Fibroblast of pulmonary artery (primary cell): ENCODE measurements around the gene FCAMR.

Experiments
- DNase-seq: peaks from one replicate; pipeline ENCODE4 v3.0.0-alpha.2; 2010; ENCODE audit warnings: low read depth
- H3K4me3 ChIP-seq: replicated peaks from 2 replicates; pipeline ENCODE4 v1.5.1; 2011; ENCODE audit warnings: low read depth, mild to moderate bottlenecking, control low read depth, low read length, moderate library complexity
- CTCF ChIP-seq: IDR thresholded peaks from 2 replicates; pipeline ENCODE4 v1.5.1; 2011; ENCODE audit warnings: mild to moderate bottlenecking, control low read depth, low read length, inconsistent platforms; ENCODE audit errors: missing control alignments

FCAMR gene

GRCh38 chr1:206982216-206982615, 12.0 kb upstream of the FCAMR start:
- peak; percentile 78 for TF ChIP-seq CTCF
- peak; percentile 59 for DNase-seq
- no peak overlapping the region for H3K4me3 ChIP-seq

GRCh38 chr1:206979379-206980043, 9.3 kb upstream of the FCAMR start:
- H3K4me3 ChIP-seq: no peak overlapping the region
- DNase-seq: peak; percentile 59
- peak; percentile 80 for TF ChIP-seq CTCF

- DNase-seq: no peak
- H3K4me3 ChIP-seq: no peak overlapping the region
- TF ChIP-seq CTCF: no peak
Observed at GRCh38 chr1:206978259-206978658, 8.0 kb upstream of the FCAMR start.

DNA sequence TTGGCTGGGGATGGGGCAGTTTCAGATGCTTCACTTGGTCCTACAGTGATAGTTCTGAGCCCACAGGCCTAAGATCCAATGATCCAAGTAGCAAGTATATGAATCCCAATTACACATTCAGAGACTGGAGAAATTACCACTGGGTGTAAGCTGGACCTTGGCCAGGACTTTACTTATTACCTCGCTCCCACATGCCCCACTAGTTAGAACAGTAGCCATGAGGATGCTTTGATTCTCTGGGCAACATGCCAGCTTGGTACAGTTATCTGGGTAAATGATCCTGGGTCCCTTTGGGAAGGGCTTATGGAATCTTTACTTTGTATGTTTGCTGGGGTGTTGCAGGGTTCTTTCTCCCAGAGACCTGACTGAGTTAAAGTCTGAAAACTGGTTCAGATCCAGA, 5.0 kb upstream of the FCAMR start:
- H3K4me3 ChIP-seq: no peak overlapping the region
- TF ChIP-seq CTCF: no peak
- no peak for DNase-seq

- no peak overlapping the region for H3K4me3 ChIP-seq
- TF ChIP-seq CTCF: no peak
- DNase-seq: no peak
Observed at GRCh38 chr1:206974140-206974539, 3.9 kb upstream of the FCAMR start.

DNA sequence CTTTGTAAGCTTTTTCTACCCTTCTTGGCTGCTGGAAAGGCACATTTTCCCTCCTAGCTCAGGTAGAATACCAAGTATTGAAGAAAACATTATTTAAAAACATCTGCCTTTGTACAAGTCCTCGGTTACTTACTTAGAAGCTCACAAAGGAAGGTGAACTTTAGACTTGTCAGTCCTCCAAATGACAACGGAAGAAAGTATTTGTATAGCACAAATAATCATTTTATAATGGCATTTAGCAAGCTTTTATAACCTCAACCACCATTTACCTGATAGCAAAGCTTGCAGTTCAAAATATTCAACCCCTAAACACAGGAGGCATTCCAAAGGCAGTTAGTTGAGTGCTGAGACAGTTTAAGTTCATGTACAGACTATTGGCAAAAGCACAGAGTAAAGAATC, 2.5 kb upstream of the FCAMR start:
- no peak for TF ChIP-seq CTCF
- DNase-seq: no peak
- no peak overlapping the region for H3K4me3 ChIP-seq

GRCh38 chr1:206971029-206971655, 882 bp upstream of the FCAMR start:
- DNase-seq: no peak
- H3K4me3 ChIP-seq: no peak overlapping the region
- TF ChIP-seq CTCF: no peak
